GM13977 (cell line): ENCODE results near the gene ERGIC1.

ENCODE experiments used
- DNase-seq: peaks from one replicate; pipeline ENCODE4 v3.0.0; 2012; ENCODE audit warnings: low spot score
- in situ Hi-C: fragments of 300-500 bp; cut with MboI; formaldehyde crosslinking; loops from one replicate; pipeline ENCODE4 v1.12.0; 2022; ENCODE audit warnings: low sequenced_read_pairs, low pct_unique_long_range_greater_than_20kb, mixed read lengths, inconsistent platforms; ENCODE audit not compliant: unreplicated experiment
- TF ChIP-seq, protein P1 (sequence below): IDR thresholded peaks from 2 replicates; pipeline ENCODE4 v1.5.1; 2012; ENCODE audit warnings: mild to moderate bottlenecking, control low read depth; ENCODE audit not compliant: insufficient read depth; ENCODE audit errors: extremely low read depth, missing control alignments

Gene ERGIC1

DNA sequence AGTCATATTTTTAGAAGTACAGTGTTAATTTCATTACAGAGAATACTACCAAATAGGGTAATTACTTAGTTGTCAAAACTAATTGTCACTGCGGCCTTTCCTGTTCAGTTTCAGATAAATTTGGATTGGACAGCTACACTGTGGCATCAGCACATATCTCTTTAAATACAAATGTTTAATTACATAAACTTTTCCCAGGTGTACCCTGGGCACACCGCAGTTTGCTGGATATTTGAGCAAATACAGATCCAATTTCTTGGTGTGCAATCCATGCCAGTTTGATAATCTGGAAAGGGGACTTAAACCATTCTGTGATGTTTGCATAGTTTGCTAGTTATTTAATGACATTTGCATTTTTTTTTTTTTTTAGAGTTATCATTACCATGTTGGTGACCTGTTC lies 160.4 kb downstream of the ERGIC1 start:
- DNase-seq: no peak
- in situ Hi-C loops: loop anchor here (25.0 kb wide), 1 partner anchor 143 kb away; the partner anchor contains the start of gene BNIP1
- TF ChIP-seq, protein P1, sequence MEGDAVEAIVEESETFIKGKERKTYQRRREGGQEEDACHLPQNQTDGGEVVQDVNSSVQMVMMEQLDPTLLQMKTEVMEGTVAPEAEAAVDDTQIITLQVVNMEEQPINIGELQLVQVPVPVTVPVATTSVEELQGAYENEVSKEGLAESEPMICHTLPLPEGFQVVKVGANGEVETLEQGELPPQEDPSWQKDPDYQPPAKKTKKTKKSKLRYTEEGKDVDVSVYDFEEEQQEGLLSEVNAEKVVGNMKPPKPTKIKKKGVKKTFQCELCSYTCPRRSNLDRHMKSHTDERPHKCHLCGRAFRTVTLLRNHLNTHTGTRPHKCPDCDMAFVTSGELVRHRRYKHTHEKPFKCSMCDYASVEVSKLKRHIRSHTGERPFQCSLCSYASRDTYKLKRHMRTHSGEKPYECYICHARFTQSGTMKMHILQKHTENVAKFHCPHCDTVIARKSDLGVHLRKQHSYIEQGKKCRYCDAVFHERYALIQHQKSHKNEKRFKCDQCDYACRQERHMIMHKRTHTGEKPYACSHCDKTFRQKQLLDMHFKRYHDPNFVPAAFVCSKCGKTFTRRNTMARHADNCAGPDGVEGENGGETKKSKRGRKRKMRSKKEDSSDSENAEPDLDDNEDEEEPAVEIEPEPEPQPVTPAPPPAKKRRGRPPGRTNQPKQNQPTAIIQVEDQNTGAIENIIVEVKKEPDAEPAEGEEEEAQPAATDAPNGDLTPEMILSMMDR: no peak

DNA sequence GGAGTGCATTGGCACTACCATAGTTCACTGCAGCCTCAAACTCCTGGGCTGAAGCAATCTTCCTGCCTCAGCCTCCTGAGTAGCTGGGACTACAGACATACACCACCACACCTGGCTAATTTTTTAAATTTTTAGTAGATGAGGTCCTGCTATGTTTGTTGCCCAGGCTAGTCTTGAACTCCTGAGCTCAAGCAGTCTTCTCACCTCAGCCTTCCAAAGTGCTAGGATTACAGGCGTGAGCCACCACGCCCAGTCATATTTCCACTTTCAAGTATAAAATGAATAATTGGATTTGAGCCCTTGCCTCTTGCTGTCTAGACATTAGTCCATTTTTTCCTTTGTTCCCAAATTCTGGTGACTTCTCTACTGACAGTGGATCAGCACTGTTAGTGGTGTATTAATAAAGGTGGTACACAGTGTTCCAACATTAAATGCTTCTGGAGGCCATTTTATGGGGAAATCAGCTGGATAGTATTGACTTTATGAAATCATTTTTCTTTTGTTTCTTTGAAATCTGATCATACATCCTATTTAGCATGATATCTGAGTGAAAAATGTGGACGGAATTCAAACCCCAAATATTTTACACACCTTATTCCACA lies 165.4 kb downstream of the ERGIC1 start:
- TF ChIP-seq, protein P1: no peak
- in situ Hi-C loops: loop anchor here (25.0 kb wide), 1 partner anchor 138 kb away; the partner anchor contains the start of gene BNIP1
- DNase-seq: no peak

DNA sequence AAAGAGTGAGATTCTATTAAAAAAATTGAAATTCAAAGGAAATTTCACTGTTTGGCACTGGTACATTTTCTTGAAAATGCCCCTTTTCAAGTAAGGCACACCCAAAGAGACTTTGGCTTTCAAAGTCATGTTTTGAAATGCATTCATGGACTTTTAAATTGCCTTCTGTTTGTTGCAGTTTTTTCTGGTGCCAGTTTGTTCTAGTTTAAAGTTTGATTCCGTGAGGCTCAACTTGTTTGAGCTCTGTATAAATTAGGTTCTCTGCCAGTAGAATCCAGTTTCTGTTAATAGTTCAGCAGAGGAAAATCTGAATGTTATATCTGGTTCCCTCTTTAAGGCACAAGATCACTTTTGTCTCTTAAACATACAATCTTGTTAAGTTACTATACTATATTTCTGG lies 165.9 kb downstream of the ERGIC1 start:
- in situ Hi-C loops: loop anchor here (25.0 kb wide), 1 partner anchor 137 kb away; the partner anchor contains the start of gene BNIP1
- DNase-seq: no peak
- TF ChIP-seq, protein P1: no peak

DNA sequence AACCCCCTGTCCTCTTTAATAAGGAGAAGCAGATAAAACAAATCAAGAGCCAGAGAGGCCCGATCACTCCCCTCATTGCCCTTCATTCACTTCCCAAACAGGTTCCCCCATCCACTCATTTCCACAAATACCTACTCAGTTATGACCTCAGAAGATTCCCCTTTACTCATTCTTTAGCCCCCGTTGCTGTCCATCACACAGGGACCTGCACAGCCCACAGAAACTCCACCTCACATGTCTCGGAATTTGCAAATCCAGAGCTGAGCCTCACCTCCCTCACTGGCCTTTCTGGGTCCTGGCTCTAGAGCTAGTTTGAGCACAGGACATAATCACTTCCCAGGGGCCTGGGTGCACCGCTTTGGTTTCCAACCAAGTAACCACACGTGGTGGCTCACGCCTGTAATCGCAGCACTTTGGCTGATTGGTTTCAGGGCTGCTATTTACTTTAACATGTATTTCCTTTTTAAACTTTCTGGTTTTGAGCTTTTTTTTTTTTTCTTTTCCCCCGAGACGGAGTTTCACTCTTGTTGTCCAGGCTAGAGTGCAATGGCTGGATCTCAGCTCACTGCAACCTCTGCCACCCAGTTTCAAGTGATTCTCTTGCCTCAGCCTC lies 167.3 kb downstream of the ERGIC1 start:
- in situ Hi-C loops: no loop called here
- TF ChIP-seq, protein P1: no peak
- DNase-seq: no peak
